Adrenal gland (tissue), 19 donors: Measurements from ENCODE around the gene COL6A6. TPM values are rescaled to one million over a fixed set of nuclear protein-coding genes. Genes with fewer than 3 reads are reported as not detected.

Source experiments
- DNase-seq, 7 donors: peaks; one replicate each; pipeline ENCODE4 v3.0.0-alpha.2; 2019 to 2020
- H3K27ac ChIP-seq, 5 donors: fragments of 200-600 bp; sonication (generic) in 4 of 5; 1 replicate in 3 of 5; 2 replicates in 2 of 5; pipeline versions ENCODE4 v1.5.1 to v1.8.0; 2016 to 2020; ENCODE audit warnings: mild to moderate bottlenecking in 1 of 5
- H3K27me3 ChIP-seq: fragments of 200-600 bp; 2 replicates; pipeline ENCODE4 v1.8.0; 2021
- H3K36me3 ChIP-seq, 2 donors: fragments of 200-600 bp; replicated peaks in 1 of 2; 1 replicate in 1 of 2; 2 replicates in 1 of 2; pipeline versions ENCODE4 v1.5.1 to v1.8.0; 2018 to 2022
- H3K4me1 ChIP-seq, 2 donors: fragments of 200-600 bp; replicated peaks in 1 of 2; 1 replicate in 1 of 2; 2 replicates in 1 of 2; pipeline versions ENCODE4 v1.5.1 to v1.8.0; 2018 to 2021
- H3K4me3 ChIP-seq, 4 donors: fragments of 200-600 bp; sonication (generic) in 3 of 4; one replicate each; pipeline ENCODE4 v1.5.1; 2016 to 2018
- H3K9me3 ChIP-seq, 3 donors: fragments of 200-600 bp; sonication (generic) in 1 of 3; replicated peaks in 1 of 3; 1 replicate in 2 of 3; 2 replicates in 1 of 3; pipeline versions ENCODE4 v1.5.1 to v1.8.0; 2016 to 2021
- POLR2A ChIP-seq, 2 donors: fragments of 450-650 bp; IDR thresholded peaks; one replicate each; pipeline ENCODE4 v1.6.1; 2017; ENCODE audit warnings: antibody characterized with exemption in 2 of 2, mild to moderate bottlenecking in 2 of 2, moderate library complexity in 1 of 2
- WGBS, 4 donors: extraction: QIAGEN DNeasy Blood & Tissue Kit in 2 of 4; methylation state at CpG; one replicate each; pipeline versions ENCODE4 v1.1.5 to v1.1.7; 2013 to 2017; 5-methylcytosine and 5-hydroxymethylcytosine counted together
- intact Hi-C, 2 donors: fragments of 100-400 bp; cut with DNase I; formaldehyde crosslinking; loops; one replicate each; pipeline versions ENCODE4 v1.14.1 to v1.15.0; 2022 to 2023
- long read RNA-seq, 10 donors: library from polyadenylated mRNA in 3 of 10; unstranded in 2 of 10; stranded (forward) in 1 of 10; transcript quantifications; one replicate each; pipeline ENCODE4 v2.0.0 and lab custom pipeline, GENCODE V29; 2021 to 2026
- polyA plus RNA-seq, 3 donors: library from polyadenylated mRNA; stranded (reverse); fragments of 200-250 nt in 2 of 3; fragments of 350-450 nt in 1 of 3; fragmentation: Illumina TruSeq in 1 of 3; extraction: RNeasy Lipid Tissue Mini Kit (QIAGEN cat#74804) in 1 of 3; gene quantifications; one replicate each; pipeline ENCODE4 v1.2.3, GENCODE V29; 2013 to 2014
- total RNA-seq, 9 donors: library from RNA; depleted of rRNA in 4 of 9; stranded (reverse); fragments of >200 nt in 4 of 9; fragments of 120-200 nt in 1 of 9; fragmentation: NEBNext Ultra II Directional in 1 of 9; extraction: Animal tissue kit (Norgen Biotek cat#: 25700) in 1 of 9; gene quantifications; one replicate each; pipeline versions ENCODE4 v1.1.0 to v1.2.4, GENCODE V29; 2013 to 2023
- TF ChIP-seq, protein P1 (sequence below), 6 experiments: fragments of 450-650 bp in 4 of 6; fragments of 200-600 bp in 2 of 6; sonication (generic) in 1 of 6; IDR thresholded peaks; 1 replicate in 5 of 6; 2 replicates in 1 of 6; pipeline versions ENCODE4 v1.5.1 to v1.8.0; 2016 to 2021; ENCODE audit warnings: antibody characterized with exemption in 6 of 6, mild to moderate bottlenecking in 2 of 6, moderate library complexity in 1 of 6
- donor health status: healthy with polysubstance abuse.
- donor health status: Bipolar disorder and iron deficiency.
- donor health status: DM: yes; HTN: yes; CAD: no.
- donor health status: DM: no; HTN: no; CAD: no.
- donor health status: DM: no; HTN: no; CAD: no.
- donor health status: DM: yes; HTN: yes; CAD: no.

COL6A6 gene, protein sequence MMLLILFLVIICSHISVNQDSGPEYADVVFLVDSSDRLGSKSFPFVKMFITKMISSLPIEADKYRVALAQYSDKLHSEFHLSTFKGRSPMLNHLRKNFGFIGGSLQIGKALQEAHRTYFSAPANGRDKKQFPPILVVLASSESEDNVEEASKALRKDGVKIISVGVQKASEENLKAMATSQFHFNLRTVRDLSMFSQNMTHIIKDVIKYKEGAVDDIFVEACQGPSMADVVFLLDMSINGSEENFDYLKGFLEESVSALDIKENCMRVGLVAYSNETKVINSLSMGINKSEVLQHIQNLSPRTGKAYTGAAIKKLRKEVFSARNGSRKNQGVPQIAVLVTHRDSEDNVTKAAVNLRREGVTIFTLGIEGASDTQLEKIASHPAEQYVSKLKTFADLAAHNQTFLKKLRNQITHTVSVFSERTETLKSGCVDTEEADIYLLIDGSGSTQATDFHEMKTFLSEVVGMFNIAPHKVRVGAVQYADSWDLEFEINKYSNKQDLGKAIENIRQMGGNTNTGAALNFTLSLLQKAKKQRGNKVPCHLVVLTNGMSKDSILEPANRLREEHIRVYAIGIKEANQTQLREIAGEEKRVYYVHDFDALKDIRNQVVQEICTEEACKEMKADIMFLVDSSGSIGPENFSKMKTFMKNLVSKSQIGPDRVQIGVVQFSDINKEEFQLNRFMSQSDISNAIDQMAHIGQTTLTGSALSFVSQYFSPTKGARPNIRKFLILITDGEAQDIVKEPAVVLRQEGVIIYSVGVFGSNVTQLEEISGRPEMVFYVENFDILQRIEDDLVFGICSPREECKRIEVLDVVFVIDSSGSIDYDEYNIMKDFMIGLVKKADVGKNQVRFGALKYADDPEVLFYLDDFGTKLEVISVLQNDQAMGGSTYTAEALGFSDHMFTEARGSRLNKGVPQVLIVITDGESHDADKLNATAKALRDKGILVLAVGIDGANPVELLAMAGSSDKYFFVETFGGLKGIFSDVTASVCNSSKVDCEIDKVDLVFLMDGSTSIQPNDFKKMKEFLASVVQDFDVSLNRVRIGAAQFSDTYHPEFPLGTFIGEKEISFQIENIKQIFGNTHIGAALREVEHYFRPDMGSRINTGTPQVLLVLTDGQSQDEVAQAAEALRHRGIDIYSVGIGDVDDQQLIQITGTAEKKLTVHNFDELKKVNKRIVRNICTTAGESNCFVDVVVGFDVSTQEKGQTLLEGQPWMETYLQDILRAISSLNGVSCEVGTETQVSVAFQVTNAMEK (N-terminal part only)
- total RNA-seq (under 1 TPM; under 0.01 to 0.94 (median 0.11) TPM), polyA plus RNA-seq (under 1 TPM; 0.11 to 0.17 (median 0.16) TPM)
- long read RNA-seq, donor 1: 0 reads
- long read RNA-seq, donor 2: 0 reads
- long read RNA-seq, donor 3: 0 reads
- long read RNA-seq, donor 4: 0 reads
- long read RNA-seq, donor 5: 0 reads
- long read RNA-seq, donor 6: 0 reads
- long read RNA-seq, donor 7: 0 reads
- long read RNA-seq, donor 8: 0 reads
- long read RNA-seq, donor 9: 0 reads
- long read RNA-seq, donor 10: 0 reads

DNA sequence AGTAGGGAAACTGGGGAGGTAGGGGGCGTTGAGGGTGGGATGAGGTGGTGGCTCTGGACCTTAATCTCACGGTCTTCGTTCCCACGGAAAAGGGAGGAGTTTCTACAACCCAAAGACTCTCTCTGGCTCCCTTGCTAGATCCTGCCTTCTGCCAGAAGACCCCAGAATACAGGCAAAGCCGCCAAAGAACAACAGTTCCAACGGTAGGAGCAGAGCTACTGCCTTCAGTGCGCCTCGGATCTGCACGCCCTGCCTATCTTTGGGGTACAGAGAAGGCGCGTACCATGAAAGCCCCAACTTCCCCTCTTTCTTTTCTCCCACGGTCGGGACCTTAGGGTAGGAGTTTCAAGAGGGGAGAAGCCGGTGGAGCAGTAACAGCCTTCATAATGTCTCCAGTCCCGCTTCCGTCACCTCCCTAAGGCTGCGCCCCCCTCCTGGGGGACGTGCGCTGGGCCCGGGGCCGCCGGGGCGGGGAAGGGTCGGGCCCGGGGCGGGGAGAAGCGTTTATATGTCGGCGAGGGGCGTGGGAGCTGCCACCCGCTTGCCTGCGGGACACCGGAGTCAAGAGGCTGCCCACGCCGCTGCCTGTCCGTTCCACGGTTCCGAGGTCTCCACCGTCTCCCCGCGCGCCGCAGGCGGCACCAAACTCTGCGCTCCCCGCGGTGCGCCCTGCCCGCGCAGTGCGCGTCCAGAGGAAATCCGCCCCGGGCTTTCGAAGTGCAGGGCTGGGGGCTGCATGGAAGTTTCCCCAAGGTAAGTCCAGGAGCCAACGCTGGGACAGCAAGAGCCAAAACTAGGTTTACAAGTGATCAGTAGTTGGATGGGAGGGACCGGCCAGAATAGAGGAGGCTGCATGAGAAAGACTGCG lies at the start of gene COL6A6:
Gene COL6A6, plus strand, starts transcription at position 533 of the 868 bp plus-strand sequence. CDS start 43,188 bp downstream, outside the sequence.
- Histone ChIP-seq H3K4me3 (no peak within 1 kb of the TSS), H3K4me1 (no peaks in the 10 kb centered on the region), H3K27me3 (peaks cover 35% of the 10 kb centered on the region), H3K36me3 (no peaks in the 10 kb centered on the region), H3K9me3 (no peaks in the 10 kb centered on the region), H3K27ac (no peak within 1 kb of the TSS)
- 2 to 5% (median 4%) methylated on average over 21 to 58 of the region's 58 CpGs for WGBS, 4 donors
- intact Hi-C loops: no loop called here
- no peak for TF ChIP-seq POLR2A (IDR thresholded peaks at IDR 0.05)
- TF ChIP-seq, protein P1, sequence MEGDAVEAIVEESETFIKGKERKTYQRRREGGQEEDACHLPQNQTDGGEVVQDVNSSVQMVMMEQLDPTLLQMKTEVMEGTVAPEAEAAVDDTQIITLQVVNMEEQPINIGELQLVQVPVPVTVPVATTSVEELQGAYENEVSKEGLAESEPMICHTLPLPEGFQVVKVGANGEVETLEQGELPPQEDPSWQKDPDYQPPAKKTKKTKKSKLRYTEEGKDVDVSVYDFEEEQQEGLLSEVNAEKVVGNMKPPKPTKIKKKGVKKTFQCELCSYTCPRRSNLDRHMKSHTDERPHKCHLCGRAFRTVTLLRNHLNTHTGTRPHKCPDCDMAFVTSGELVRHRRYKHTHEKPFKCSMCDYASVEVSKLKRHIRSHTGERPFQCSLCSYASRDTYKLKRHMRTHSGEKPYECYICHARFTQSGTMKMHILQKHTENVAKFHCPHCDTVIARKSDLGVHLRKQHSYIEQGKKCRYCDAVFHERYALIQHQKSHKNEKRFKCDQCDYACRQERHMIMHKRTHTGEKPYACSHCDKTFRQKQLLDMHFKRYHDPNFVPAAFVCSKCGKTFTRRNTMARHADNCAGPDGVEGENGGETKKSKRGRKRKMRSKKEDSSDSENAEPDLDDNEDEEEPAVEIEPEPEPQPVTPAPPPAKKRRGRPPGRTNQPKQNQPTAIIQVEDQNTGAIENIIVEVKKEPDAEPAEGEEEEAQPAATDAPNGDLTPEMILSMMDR (IDR thresholded peaks at IDR 0.05): no peak
- no peak for DNase-seq

DNA sequence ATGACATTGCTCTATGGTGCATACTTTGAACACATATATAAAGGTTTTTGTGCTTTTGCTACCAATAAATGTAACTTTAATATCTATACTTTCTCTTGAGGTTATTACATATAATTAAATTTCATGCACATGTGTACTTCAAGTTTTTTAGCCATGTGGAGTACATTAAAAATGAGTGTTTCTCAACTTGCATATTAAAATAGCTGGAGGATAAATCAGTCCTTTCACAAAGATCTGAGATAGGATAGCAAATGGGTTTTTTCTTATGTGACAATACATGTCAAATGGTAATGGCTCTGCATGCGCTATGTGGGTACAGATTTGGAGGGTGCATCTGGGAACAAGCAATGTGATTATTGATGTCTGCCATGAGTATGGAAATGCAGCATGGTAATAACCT lies 48.7 kb upstream of the COL6A6 start:
- no peaks in the 10 kb centered on the region for H3K27me3 ChIP-seq
- DNase-seq: no peak
- intact Hi-C loops: no loop called here
- H3K27ac ChIP-seq: no peak overlapping the region
- H3K4me3 ChIP-seq: no peak overlapping the region
- WGBS, 4 donors: 88 to 100% (median 91%) methylated on average over 1 of the region's 1 CpG
- TF ChIP-seq, protein P1 (IDR thresholded peaks at IDR 0.05): no peak
- no peak for TF ChIP-seq POLR2A (IDR thresholded peaks at IDR 0.05)
- no peaks in the 10 kb centered on the region for H3K9me3 ChIP-seq
- H3K4me1 ChIP-seq: no peaks in the 10 kb centered on the region
- no peaks in the 10 kb centered on the region for H3K36me3 ChIP-seq

DNA sequence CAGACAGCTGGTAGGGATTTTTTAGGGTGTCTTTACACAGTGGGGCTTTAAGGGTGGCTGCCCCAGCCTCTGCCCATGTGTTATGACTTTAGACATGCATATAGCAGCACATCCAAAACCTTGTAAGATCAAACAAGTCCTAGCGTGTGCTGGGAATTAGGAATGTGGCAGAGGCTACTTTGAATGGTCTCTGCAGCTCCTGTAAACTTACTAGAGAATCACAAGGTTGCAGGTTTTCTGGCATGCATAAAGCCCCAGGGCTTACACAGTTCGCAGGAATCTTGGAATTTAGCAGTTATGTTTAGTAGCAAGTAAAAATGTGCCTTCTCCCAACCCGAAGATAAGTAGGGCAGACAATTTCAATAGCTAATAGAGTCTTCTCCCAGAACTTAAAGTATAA lies 46.9 kb upstream of the COL6A6 start:
- TF ChIP-seq, protein P1 (IDR thresholded peaks at IDR 0.05): no peak
- no peak for TF ChIP-seq POLR2A (IDR thresholded peaks at IDR 0.05)
- Histone ChIP-seq H3K4me3 (no peak overlapping the region), H3K4me1 (no peaks in the 10 kb centered on the region), H3K27ac (no peak overlapping the region), H3K36me3 (no peaks in the 10 kb centered on the region), H3K27me3 (no peaks in the 10 kb centered on the region), H3K9me3 (no peaks in the 10 kb centered on the region)
- 45 to 54% (median 51%) methylated on average over 3 of the region's 3 CpGs for WGBS, 4 donors
- DNase-seq: no peak
- intact Hi-C loops: no loop called here
